Inflammatory macrophage treated with lipopolysaccharide for 4 hours (primary cell): ENCODE data around the gene COPB2.
"Not testable (repeated sequence)": the region's sequence is repeated elsewhere in the genome, so short reads cannot be mapped to it uniquely, and the experiment has no call there.

ENCODE experiments used
- DNase-seq: peaks from one replicate; pipeline ENCODE4 v3.0.0-alpha.2; 2020

COPB2 gene

DNA sequence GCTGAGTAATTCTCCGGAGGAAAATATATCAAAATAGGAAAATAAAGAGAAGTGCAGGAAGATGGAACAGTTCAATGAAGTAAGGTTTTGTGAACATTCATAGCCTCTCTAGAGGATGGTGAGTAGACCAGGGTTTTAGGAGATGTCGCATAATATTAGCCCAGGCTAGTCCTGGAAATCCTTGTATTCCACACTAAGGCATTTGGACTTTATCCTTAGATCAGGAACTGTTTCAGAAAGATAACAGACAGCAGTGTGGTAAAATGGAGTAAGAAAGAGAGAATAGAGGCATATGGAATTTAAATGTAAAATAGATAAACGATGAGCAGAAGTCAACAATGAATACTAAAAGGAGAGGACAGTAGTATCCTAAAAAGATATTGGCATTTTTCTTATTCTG lies 12.1 kb downstream of the COPB2 start:
- DNase-seq: no peak

DNA sequence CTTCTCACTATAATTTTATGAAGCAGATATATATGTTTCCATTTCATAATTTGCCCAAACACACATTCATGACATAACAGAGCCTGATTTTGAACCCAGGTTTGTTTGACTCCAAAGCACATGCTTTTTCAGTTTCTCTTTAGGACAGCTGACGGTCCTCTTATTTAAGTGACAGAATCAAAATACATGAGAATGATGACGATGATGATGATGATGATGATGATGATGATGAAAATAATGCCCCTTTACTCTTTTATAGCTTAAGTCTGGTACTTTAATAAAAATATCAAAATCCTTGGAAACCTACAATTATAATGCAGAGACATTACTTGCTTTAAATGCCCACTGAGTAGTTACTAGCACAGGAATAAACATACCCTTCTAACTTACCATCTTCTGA lies 15.3 kb downstream of the COPB2 start:
- DNase-seq: no peak

DNA sequence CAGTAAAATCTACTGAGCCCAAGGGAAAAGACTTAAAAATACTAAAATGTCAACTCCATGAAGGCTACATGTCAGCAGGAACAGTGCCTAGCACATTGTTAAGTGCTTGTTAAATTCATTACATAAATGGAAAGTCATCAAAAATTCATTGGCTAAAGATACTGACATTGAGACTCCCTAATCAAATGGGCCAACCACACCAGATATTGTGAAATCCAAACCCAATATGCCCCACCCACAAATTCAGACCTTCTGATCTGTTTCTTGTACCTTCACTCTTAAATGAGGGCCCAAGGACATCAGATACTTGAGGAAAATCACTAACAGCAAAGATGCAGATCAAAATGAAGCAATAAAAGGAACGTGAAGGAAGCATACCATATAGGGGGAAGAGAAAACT lies 24.9 kb downstream of the COPB2 start:
- no peak for DNase-seq

DNA sequence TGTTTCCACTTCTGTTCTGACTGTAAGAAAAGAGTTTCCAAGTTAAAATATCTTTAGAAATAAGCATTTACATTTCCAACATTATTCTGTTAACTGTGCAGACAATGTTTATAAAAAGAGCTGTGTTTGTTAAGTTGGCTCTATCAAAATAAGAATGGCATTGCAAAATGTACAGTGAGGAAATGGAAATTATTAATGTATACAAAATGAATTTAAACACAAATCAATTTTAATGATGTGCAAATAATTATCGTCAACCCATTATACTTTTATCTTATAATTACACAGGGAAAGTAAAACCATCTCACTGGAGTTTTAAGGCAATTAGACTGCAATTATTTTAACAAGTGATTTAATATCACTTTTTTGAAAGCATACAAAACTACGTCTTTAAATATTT lies 28.2 kb downstream of the COPB2 start:
- DNase-seq: no peak

DNA sequence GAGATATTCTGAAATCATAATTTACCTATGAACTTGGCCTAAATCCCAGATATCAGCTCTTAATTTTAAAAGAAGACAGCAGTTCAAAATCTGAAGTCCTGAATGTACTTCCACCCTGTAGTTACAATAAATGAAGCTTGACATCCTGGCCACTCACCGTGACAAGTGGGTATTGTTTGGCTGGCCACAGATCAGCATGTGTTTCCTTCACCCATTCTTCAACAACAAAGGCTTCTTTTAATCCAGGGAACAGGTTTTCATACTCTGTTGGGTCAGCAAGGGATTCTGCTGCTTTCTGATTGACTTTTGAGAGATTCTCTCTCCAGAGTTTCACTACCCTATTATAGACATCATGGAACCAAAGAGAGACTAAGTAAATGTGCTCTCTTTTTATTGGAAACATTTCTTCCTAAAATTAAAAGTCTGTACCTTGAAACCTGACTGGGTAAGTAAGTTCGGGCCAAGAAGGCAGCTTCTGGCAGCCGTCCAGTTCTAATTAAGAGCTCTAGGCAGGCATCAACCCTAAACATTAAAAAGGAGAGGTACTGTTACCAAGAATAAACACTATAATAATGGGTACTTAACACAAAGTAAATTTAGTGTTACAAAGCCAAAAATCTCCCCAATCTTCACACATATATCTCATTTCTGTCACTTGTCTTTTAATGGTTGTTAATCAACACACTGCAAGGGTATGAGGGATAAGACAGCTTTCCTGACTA lies 30.4 kb downstream of the COPB2 start:
- DNase-seq: no peak

DNA sequence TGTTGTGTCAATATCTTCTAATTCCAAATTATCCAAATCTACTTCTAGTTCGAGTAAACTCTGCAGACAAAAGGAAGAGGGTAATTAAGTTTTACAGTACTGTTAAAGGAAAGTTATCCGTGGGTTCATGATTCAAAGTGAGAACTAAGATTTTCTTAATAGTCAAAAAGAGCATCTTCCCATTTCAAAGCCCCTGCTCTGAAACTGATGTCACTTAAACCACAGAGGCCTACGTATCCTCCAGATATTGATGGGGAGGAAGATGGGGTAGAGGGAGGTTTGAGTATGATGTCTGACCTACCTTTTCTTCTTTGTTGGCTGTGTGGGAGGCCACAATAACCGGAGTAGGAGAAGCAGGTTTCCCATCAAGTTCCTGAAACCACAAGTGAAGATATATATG lies 31.5 kb downstream of the COPB2 start:
- no peak for DNase-seq

DNA sequence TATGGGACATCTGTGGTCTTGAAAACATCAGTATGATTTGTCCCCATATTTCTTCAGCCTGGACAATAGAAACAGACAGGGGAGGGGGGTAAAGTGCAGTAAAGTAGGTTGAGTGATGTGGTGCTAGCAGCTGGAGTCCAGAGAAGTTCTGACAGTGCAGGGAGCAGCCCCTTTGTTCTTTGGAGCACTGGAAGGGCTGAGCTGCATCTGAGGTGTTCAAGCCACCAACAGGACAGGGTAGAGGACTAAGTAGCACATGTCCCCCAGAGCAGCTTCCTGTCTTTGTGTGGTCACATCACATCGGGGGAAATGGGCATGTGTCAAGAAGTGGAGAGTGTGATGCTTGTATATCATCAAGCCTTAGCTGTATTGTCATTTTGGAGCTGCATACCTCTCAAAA lies 33.6 kb downstream of the COPB2 start:
- no peak for DNase-seq

DNA sequence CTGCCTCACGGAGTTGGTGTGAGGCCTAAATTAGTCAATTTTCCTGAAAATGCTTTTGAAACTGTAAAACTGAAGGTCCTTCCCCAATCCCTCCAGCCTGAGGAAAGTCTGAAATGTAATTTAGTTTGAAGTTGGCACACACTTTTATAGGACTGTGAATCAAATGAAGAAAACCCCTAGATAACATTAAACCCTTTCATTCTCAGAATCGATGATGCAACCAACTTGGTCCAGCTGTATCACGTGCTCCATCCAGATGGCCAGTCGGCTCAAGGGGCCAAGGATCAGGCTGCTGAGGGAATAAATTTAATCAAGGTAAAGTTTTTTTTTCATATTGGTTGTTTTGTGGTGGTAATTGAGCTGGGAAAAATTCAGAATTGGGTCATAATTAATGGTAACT lies 34.0 kb downstream of the COPB2 start:
- DNase-seq: no peak

DNA sequence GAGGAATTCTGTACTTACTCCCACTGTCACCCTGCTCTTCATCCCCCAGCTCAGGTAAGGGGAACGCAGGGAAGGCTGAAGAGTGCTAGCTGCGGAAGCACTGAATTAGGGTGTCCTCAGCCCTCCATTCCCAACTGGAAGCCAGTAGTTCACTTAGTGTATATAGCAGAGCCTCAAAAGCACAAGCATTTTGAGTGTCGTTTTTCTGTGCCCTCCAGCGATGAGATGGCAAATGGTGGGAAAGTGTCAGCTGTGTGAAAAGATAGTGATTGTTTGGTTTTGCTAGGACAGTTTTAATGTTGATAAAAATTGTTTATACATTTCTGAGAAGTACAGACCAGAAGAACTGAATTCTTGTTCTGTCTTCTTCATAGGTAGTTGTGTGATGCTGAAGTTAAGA lies 34.8 kb downstream of the COPB2 start:
- DNase-seq: no peak

DNA sequence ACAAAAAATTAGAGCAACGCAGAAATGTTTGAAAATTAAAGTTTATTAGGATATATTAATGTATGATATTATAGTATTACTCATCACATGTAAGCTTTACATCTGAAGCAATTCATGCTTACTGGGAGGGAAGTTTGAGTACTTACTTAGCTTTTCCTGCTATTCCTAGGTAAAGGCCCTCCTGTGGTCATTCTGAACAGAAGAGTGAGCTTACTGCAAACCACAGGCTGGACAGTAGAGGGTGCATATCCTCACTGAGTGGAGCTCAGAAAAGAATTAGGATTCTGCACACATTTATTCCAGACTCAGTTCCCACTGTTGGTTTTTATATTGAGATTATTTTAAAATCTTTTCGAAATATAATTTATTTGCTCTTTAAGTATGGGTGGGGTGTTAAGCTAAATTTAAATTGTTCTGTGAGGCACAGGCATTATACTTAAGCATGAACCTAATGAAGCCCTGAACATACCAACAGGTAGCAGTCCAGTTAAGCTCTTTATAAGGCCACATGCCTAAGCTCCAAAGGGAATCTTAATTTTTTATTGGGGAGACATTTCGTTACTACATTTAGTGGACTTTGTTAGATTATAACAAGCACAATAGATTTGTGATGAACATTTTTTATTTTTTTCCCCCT lies 35.4 kb downstream of the COPB2 start:
- peak; percentile 24 for DNase-seq

DNA sequence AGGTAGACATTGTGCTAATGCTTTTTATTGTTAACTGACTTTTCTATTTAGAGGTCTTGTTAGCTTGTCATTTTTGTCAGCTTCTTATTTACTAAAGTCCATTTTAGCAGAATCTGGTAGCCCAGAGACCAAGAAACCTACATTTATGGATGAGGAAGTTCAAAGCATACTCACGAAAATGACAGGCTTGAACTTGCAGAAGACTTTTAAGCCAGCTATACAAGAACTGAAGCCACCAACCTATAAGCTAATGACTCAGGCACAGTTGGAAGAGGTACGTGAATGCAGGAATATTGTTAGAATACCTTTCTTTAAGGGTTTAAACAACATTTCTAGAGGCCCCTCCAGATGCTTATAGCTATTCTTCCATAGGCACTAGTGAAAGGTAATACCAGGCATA lies 42.7 kb downstream of the COPB2 start:
- DNase-seq: no peak

DNA sequence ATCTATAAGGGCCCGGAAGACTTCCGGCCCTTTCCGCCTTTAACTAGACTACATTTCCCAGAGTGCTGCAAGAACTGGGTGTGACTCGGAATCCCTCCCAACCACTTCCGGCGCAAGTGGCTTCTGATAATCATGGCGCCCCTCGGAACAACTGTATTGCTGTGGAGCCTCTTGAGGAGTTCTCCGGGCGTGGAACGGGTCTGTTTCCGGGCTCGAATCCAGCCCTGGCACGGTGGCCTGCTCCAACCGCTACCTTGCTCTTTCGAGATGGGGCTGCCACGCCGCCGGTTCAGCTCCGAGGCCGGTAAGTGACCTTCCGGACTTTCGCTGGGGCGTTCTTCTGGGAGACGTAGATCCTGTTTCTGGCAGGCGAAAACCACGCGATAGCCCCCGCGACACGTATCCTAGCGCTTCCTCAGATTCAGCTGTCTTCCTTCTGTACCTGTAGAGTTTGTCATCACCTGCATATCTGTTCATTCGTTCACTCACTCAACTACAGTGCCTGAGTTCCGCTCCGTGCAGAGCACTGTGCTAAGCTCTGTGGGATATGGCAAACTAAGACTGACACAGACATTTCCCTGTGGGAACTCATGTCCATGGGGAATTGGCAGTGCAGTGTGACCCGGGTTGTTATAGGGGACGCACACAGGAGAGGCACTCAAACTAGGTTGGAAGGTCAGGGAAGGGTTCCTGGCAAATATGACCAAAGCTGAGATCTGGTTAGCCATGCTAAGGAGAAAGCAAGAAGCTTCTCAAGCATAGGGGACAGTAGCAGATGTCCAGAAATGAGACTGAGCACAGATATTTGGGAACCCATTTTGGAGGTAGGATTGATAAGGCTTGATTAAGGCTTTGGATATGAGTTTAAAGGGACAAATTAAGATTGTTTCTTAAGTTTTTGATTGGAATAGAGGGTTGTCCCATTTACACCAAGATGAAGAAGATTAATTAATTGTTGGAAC lies 45.3 kb downstream of the COPB2 start, which contains the start of gene MRPS22:
TSS of gene MRPS22 (plus strand) at position 126 of the 962 bp plus-strand sequence. CDS start at position 133, 7 bp downstream.
- DNase-seq: peak; percentile 88

DNA sequence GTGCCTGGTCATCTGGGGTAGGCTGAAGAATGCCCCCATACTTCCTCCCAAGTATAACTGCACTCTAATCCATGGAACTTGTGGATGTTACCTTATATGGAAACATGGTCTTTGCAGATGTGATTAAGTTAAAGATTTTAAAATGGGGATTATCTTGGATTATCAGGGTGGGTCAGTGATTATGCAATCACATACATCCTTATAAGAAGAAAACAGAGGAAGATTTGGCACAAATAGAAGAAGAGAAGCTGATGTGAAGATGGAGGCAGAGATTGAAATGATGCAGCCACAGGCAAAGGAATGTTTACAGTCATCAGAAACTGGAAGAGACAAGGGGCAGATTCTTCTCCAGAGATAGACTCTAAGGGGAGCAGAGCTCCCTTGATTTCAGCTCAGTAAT lies 47.4 kb downstream of the COPB2 start:
- DNase-seq: no peak

DNA sequence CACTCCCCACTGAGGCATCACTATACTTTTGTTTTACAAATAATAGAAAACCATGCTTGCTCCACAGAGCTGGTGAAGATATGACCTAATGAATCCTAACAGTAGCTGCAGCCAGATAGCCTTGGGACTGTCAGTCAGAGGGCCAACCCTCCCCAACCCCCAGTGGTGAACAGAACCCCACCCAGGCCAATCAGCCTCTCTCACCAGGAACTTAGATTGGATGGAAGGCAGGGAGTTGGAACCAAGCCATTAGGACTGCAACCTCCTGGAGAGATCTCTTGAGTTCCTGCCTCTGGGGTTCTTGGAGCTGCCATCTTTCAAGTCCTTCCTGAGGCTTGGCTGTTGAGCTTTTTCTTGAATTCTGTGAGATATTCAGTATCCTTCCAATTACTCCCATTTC lies 48.7 kb downstream of the COPB2 start:
- DNase-seq: no peak

DNA sequence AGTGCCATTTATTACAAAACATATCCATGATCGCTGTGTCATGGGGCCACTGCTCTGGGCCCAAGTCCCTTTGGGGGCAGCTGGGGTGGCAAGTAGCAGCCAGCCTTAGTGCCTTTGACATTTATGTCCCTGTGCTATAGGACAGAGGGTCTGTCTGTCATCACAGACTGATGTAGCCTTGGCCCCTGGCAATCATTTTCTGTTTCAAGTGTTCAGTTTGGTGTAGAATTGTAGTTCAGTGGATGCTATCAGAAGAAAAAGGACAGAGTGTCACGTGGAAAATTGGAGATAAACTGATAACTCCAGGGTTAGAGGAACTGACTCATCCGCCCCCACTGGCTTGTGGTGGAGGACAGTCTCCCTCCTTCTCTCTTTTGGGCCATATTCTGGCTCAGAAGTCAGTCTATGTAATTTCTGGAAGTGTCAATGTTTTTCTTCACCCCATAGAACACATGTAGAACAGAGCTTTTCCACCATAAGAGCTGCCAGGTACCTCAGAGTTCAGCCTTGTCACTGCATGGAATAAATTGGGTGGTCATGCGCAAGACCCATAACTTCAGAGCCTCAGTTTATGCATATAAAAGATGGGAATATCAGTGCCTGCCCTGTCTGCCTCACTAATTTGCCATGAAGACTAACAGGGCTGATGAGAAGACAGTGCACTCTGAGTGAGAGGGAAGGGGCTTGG lies 50.1 kb downstream of the COPB2 start:
- DNase-seq: no peak

DNA sequence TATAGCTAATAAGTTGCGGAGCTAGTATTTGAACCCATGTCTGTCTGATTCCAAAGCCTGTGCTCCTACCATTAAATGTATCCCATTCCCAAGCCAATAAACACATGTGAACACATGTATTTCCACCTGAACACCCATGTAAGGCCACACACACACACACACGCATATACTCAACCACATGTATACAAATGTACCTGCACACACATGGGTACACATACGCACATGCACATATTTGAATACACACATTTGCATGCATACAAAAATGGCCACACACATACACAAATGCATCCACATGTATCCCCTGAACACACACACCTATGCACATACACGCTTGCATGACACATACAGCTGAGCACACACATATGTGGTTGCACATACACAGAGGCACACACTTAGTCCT lies 51.0 kb downstream of the COPB2 start:
- no peak for DNase-seq

DNA sequence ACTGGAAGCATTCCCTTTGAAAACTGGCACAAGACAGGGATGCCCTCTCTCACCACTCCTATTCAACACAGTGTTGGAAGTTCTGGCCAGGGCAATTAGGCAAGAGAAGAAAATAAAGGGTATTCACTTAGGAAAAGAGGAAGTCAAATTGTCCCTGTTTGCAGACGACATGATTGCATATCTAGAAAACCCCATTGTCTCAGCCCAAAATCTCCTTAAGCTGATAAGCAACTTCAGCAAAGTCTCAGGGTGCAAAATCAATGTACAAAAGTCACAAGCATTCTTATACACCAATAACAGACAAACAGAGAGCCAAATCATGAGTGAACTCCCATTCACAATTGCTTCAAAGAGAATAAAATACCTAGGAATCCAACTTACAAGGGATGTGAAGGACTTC lies 54.8 kb downstream of the COPB2 start:
- DNase-seq: not testable (repeated sequence)

DNA sequence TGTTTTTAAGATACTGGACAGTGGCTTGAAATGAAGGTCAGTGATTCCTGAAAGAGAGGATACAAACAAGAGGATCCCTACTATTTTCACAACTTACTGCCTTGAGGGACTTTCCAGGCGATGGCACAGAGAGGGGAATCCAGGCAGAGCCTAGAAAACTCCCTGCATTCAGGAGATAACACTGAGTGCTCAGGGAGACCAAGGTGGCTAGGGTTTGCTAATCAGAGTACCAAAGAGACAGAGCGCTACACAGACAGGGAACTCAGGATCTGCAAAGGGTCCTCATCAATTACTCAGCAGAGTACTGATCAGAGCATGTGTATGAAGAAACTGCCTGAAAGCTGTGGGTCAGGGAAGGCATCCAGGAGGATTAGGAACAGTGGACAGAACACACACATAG lies 57.4 kb downstream of the COPB2 start:
- DNase-seq: no peak

DNA sequence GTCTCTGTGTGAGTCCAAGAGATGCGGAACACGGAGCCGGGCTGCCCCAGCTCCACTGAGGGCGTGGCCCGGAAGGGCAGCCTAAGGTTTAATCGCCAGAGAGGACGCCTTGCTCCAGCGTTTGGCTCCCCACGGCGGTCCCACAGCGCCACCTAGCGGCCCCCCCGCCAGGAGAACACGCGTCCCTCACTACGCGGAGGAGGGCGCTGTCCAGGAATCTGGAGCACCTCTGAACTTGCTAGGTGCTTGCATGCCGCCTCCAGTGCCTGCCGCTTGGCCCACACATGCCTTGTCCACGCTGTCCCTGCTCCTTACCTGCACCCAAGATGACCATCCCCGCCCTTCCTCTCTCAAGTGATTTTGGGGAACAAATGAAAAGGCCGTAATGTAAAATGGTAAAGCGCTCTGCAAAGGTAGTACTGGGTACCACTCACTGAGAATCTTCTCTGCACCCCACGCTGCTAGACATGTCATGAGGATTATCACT lies 60.0 kb downstream of the COPB2 start:
- DNase-seq: peak; percentile 86

DNA sequence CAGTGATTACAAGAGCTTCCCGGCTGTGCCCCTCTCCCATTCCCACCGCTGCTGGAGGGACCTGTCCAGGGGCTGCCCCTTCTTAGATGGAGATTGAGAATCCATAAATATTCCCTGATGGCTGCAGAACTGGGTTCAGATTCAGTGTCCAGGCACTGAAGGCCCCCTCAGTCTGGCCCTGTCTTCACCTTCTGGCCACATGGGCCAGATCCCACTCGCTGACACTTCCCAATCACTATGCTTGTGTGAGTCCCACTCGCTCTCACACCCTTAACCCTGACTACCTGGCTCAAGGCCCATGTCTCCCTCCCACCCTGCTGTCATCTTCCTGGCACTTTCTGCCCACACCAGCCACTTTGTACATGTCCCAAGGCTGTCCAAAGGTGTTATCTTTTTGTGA lies 61.1 kb downstream of the COPB2 start:
- no peak for DNase-seq

DNA sequence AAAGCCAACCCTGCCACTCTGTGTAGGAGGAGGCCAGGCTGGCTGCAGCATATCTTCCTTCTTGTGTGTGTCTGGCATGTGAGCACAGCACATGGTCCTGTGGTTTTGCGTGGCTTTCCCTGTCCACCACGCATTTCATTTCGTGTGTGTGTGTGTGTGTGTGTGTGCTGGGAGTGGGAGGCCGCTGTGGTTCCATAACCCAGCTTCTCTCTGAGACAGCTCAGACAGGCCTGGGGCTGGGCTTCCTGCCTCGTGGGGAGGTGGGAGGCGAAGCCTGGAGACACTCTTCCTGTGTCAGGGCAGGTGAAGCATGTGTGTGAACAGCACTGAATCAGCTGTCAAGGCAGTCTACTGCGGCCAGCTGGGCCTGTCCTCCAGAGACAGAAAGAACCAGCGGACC lies 61.6 kb downstream of the COPB2 start:
- no peak for DNase-seq

DNA sequence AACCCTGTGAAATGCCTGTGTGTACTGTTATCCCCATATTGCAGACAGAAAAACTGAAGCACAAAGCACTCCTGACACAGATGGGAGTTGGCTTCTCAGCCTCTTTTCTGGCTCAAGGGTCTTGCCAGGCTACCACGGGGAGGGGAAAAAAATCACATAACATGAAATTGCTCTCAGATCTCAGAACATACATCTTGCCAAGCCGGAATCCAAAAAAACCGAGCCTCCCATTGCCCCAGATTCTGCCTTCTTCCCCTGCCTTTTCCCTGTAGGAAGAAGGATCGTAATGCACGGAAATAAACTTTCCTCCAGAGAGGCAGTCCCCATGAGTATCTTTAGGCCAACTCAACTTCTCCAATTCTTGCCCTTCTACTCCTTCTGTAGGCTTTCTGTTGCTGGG lies 62.2 kb downstream of the COPB2 start:
- DNase-seq: no peak

DNA sequence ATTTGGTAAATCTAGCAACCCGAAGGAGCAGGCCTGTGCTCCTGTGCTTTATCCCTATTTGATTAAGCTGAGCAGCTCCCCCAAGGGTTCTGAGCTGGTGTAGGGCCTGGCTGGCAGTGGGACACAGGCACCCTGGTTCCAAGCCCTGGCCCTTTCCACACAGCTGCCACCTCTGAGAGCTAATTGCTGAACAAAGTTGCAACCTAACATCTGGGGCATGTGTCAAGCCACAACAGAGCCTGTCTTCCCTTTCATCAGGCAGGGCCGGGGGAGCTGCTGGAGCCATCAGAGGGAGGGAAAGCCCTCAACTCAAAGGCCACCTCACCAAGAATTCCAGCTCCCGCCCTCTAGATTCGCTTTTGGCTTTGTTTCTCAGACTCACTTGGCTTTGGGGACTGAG lies 62.7 kb downstream of the COPB2 start:
- no peak for DNase-seq
